Peyer's patch (tissue), 4 donors: Measurements from ENCODE around the gene PTPN11.

Experiments
- POLR2A ChIP-seq, 2 donors: fragments of 450-650 bp; IDR thresholded peaks; one replicate each; pipeline ENCODE4 v1.5.1; 2017; ENCODE audit warnings: antibody characterized with exemption in 2 of 2, mild to moderate bottlenecking in 2 of 2, moderate library complexity in 2 of 2
- TF ChIP-seq, protein P1 (sequence below), 6 experiments: fragments of 450-650 bp in 4 of 6; fragments of 200-600 bp in 2 of 6; sonication (generic) in 1 of 6; IDR thresholded peaks; one replicate each; pipeline ENCODE4 v1.5.1; 2017 to 2019; ENCODE audit warnings: antibody characterized with exemption in 6 of 6, mild to moderate bottlenecking in 3 of 6, moderate library complexity in 1 of 6

DNA sequence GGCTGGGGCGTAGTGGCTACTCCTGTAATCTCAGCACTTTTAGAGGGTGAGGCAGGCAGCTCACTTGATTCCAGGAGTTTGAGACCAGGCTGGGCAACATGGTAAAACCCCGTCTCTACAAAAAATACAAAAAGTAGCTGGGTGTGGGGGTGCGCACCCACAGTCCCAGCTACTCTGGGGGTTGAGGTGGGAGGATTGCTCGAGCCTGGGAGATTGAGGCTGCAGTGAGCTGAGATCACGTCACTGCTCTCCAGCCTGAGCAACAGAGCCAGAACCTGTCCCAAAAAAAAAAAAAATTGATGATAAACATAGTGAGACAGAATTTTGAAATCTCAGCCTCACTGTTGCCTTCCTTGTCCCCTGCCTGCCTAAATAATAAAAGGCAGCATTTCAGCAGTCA lies 40.0 kb downstream of the PTPN11 start:
- TF ChIP-seq, protein P1, sequence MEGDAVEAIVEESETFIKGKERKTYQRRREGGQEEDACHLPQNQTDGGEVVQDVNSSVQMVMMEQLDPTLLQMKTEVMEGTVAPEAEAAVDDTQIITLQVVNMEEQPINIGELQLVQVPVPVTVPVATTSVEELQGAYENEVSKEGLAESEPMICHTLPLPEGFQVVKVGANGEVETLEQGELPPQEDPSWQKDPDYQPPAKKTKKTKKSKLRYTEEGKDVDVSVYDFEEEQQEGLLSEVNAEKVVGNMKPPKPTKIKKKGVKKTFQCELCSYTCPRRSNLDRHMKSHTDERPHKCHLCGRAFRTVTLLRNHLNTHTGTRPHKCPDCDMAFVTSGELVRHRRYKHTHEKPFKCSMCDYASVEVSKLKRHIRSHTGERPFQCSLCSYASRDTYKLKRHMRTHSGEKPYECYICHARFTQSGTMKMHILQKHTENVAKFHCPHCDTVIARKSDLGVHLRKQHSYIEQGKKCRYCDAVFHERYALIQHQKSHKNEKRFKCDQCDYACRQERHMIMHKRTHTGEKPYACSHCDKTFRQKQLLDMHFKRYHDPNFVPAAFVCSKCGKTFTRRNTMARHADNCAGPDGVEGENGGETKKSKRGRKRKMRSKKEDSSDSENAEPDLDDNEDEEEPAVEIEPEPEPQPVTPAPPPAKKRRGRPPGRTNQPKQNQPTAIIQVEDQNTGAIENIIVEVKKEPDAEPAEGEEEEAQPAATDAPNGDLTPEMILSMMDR (IDR thresholded peaks at IDR 0.05), result no peak
- TF ChIP-seq POLR2A (IDR thresholded peaks at IDR 0.05), result no peak
